Panc1 (cell line): ENCODE results near the gene YES1. TPM values are rescaled to one million over a fixed set of nuclear protein-coding genes. Genes with fewer than 3 reads are reported as not detected.
"Not testable (repeated sequence)": the region's sequence is repeated elsewhere in the genome, so short reads cannot be mapped to it uniquely, and the experiment has no call there.

ENCODE experiments used
- ATAC-seq: fragments of 200-7000 bp; cut with Tn5 transposase; 2 replicates; pipeline ENCODE4 v1.9.1; 2020; ENCODE audit warnings: mild to moderate bottlenecking, moderate library complexity
- BruUV-seq: library from RNA; stranded (reverse); fragments of 400-500 nt; replicated peaks from 2 replicates; lab custom pipeline; 2021; lab: Mats Ljungman, UMichigan
- CTCF ChIA-PET: fragments of 300-600 bp; sonication (Branson Sonifier 250); formaldehyde crosslinking; loops from one replicate; lab custom pipeline; 2022; ENCODE audit warnings: antibody characterized with exemption; lab: Charles Lee
- POLR2A ChIA-PET: fragments of 300-600 bp; sonication (Branson Sonifier 250); formaldehyde crosslinking; loops from one replicate; lab custom pipeline; 2022; ENCODE audit warnings: antibody characterized with exemption; lab: Charles Lee
- DNase-seq: peaks from one replicate; pipeline ENCODE4 v3.0.0-alpha.2; 2010; ENCODE audit warnings: low read depth, low spot score
- H3K27ac ChIP-seq: 2 replicates; pipeline ENCODE4 v1.5.1; 2011; ENCODE audit warnings: mild to moderate bottlenecking, low read length, inconsistent platforms
- H3K27me3 ChIP-seq: fragments of 200-500 bp; sonication (Bioruptor generic); 2 replicates; pipeline ENCODE4 v1.6.0; 2014; ENCODE audit warnings: low read length, inconsistent platforms; ENCODE audit not compliant: control insufficient read depth, insufficient read depth
- H3K36me3 ChIP-seq: fragments of 200-500 bp; sonication (Bioruptor generic); 2 replicates; pipeline ENCODE4 v1.5.1; 2014; ENCODE audit warnings: inconsistent platforms, mild to moderate bottlenecking, low read length, moderate library complexity; ENCODE audit not compliant: control insufficient read depth, insufficient read depth
- H3K4me1 ChIP-seq: 2 replicates; pipeline ENCODE4 v1.5.1; 2011; ENCODE audit warnings: inconsistent platforms, mild to moderate bottlenecking, low read length, moderate library complexity; ENCODE audit not compliant: control insufficient read depth, insufficient read depth
- H3K4me3 ChIP-seq, 2 experiments: 2 replicates each; pipeline ENCODE4 v1.5.1; 2011 to 2012; ENCODE audit warnings: low read depth in 2 of 2, low read length in 2 of 2, mild to moderate bottlenecking in 2 of 2, inconsistent platforms in 1 of 2, moderate library complexity in 1 of 2
- H3K9me3 ChIP-seq: fragments of 200-500 bp; sonication (Bioruptor generic); 2 replicates; pipeline ENCODE4 v1.5.1; 2014; ENCODE audit warnings: low read depth, mild to moderate bottlenecking, inconsistent platforms, low read length, moderate library complexity; ENCODE audit not compliant: control insufficient read depth, insufficient read depth
- POLR2AphosphoS5 ChIP-seq: IDR thresholded peaks from 2 replicates; pipeline ENCODE4 v1.6.1; 2012; ENCODE audit warnings: mild to moderate bottlenecking, low read depth, low read length, moderate library complexity
- SIN3A ChIP-seq: IDR thresholded peaks from 2 replicates; pipeline ENCODE4 v1.6.1; 2012; ENCODE audit warnings: low read depth, mild to moderate bottlenecking, low read length, moderate library complexity, borderline replicate concordance; ENCODE audit not compliant: insufficient read depth
- TCF7L2 ChIP-seq: IDR thresholded peaks from 2 replicates; pipeline ENCODE4 v1.6.1; 2011; ENCODE audit warnings: mild to moderate bottlenecking, low read depth, low read length, inconsistent platforms
- in situ Hi-C: cut with HindIII; loops from 2 replicates; pipeline ENCODE4 v1.10.0; 2016; ENCODE audit warnings: low sequenced_read_pairs, low pct_unique_long_range_greater_than_20kb
- intact Hi-C: fragments of 100-400 bp; cut with micrococcal nuclease; formaldehyde crosslinking; loops from one replicate; pipeline ENCODE4 v1.10.0; 2022; ENCODE audit not compliant: unreplicated experiment
- total RNA-seq: library from RNA; stranded (reverse); gene quantifications from one replicate; pipeline ENCODE4 v1.2.1, GENCODE V29; 2021; ENCODE audit not compliant: unreplicated experiment
- TF ChIP-seq, protein P1 (sequence below): fragments of 450-650 bp; IDR thresholded peaks from 2 replicates; pipeline ENCODE4 v1.5.1; 2017; ENCODE audit warnings: mild to moderate bottlenecking
- TF ChIP-seq, protein P2 (sequence below), 2 experiments: IDR thresholded peaks; 2 replicates each; pipeline ENCODE4 v1.6.1; 2011 to 2012; ENCODE audit warnings: low read depth in 2 of 2, control low read depth in 1 of 2, low read length in 1 of 2, mild to moderate bottlenecking in 1 of 2, moderate library complexity in 1 of 2; ENCODE audit not compliant: insufficient read depth in 1 of 2

YES1 gene
- total RNA-seq, 1 experiment from 2014 or later = 91.6 TPM

DNA sequence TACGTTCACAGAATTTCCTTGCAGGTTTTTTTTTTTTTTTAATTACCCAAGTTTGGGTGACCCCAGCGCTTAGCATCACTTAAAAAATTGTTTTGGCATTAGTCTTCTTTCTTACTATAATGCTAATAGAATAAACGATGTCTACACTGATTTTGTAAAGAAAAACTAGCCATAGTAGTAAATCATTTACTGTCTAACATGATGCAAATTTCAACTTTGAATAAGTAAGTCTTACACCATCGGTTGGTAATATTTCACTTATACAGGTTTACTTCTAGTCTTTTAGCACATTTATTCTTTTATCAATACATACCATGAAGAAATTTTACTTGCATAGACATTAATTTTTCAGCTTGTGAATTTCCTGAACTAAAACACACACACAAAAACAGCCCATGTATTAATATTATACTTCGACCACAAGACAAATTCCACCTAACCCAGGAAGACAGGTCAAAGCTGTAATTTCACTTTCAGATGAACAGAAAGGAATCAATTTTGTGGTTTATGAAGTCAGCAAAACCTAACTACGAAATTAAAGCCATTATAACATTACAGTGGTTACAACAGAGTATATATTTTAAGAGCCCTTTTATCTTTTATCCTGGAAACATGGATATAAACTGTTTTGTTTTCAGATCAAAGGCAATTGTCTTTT is 1.9 kb downstream of the YES1 start:
- Histone ChIP-seq H3K27ac (peak overlapping the region; percentile 95), H3K9me3 (no peaks in the 10 kb centered on the region), H3K4me3 (peak overlapping the region; percentile 92 to 100; a peak in 3 of 4 replicates), H3K4me1 (peaks cover 43% of the 10 kb centered on the region), H3K36me3 (peaks cover 5% of the 10 kb centered on the region; the same call in 1 of the 2 replicates), H3K27me3 (no peaks in the 10 kb centered on the region)
- in situ Hi-C loops (no loop called here), intact Hi-C loops (no loop called here)
- ChIA-PET CTCF (no interaction called here), POLR2A (no interaction called here)
- BruUV-seq = no TSS peak
- DNase-seq (no peak), ATAC-seq (no peak)
- no peak for TF ChIP-seq POLR2AphosphoS5
- TF ChIP-seq SIN3A = no peak
- TF ChIP-seq, protein P1, sequence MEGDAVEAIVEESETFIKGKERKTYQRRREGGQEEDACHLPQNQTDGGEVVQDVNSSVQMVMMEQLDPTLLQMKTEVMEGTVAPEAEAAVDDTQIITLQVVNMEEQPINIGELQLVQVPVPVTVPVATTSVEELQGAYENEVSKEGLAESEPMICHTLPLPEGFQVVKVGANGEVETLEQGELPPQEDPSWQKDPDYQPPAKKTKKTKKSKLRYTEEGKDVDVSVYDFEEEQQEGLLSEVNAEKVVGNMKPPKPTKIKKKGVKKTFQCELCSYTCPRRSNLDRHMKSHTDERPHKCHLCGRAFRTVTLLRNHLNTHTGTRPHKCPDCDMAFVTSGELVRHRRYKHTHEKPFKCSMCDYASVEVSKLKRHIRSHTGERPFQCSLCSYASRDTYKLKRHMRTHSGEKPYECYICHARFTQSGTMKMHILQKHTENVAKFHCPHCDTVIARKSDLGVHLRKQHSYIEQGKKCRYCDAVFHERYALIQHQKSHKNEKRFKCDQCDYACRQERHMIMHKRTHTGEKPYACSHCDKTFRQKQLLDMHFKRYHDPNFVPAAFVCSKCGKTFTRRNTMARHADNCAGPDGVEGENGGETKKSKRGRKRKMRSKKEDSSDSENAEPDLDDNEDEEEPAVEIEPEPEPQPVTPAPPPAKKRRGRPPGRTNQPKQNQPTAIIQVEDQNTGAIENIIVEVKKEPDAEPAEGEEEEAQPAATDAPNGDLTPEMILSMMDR = no peak
- TF ChIP-seq, protein P2, sequence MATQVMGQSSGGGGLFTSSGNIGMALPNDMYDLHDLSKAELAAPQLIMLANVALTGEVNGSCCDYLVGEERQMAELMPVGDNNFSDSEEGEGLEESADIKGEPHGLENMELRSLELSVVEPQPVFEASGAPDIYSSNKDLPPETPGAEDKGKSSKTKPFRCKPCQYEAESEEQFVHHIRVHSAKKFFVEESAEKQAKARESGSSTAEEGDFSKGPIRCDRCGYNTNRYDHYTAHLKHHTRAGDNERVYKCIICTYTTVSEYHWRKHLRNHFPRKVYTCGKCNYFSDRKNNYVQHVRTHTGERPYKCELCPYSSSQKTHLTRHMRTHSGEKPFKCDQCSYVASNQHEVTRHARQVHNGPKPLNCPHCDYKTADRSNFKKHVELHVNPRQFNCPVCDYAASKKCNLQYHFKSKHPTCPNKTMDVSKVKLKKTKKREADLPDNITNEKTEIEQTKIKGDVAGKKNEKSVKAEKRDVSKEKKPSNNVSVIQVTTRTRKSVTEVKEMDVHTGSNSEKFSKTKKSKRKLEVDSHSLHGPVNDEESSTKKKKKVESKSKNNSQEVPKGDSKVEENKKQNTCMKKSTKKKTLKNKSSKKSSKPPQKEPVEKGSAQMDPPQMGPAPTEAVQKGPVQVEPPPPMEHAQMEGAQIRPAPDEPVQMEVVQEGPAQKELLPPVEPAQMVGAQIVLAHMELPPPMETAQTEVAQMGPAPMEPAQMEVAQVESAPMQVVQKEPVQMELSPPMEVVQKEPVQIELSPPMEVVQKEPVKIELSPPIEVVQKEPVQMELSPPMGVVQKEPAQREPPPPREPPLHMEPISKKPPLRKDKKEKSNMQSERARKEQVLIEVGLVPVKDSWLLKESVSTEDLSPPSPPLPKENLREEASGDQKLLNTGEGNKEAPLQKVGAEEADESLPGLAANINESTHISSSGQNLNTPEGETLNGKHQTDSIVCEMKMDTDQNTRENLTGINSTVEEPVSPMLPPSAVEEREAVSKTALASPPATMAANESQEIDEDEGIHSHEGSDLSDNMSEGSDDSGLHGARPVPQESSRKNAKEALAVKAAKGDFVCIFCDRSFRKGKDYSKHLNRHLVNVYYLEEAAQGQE (IDR thresholded peaks at IDR 0.05; ENCODE audit: insufficient read depth in 1 of 2, low read depth in 2 of 2, low read length in 1 of 2) = no peak
- TF ChIP-seq TCF7L2 = no peak

DNA sequence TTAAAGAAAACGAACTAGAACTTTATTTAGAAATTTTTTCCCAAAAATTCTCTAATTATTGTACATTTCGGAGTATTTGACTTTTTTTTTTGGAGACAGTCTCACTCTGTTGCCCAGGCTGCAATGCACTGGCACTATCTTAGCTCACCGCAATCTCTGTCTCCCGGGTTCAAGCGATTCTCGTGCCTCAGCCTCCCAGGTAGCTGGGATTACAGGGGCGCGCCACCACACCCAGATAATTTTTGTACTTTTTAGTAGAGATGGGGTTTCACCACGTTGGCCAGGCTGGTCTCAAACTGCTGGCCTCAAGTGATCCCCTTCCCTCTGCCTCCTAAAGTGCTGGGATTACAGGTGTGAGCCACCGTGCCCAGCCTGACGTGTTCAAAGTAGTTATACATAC is 2.8 kb downstream of the YES1 start:
- intact Hi-C loops, H3K27me3 ChIP-seq, BruUV-seq, DNase-seq, ATAC-seq, H3K9me3 ChIP-seq, POLR2A ChIA-PET, in situ Hi-C loops, CTCF ChIA-PET, H3K4me3 ChIP-seq, H3K27ac ChIP-seq, H3K36me3 ChIP-seq: not testable (repeated sequence)
- peaks cover 45% of the 10 kb centered on the region for H3K4me1 ChIP-seq

DNA sequence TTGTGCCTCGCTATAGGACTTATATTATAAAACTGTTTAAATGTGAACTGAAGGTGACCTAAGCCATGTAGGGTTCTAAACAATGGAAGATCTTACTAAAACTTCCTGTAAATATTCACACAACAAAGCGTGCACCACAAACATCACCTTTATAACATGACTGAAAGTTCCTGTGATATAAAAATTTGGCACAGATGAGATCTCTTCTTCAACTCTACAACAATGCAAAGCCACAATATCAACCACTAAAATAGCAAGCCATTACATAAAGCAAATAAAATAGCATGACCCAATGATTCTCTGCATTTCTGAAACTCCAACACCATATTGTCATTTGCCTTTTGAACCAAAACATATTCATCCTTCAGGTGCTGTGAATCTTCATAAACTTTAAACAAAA is 3.5 kb downstream of the YES1 start:
- H3K36me3 ChIP-seq = peaks cover 5% of the 10 kb centered on the region; the same call in 1 of the 2 replicates
- ChIA-PET POLR2A (no interaction called here), CTCF (no interaction called here)
- no TSS peak for BruUV-seq
- 0 out of 2 replicates have a peak overlapping the region, but pooled peaks have one; percentile 48 for H3K27ac ChIP-seq
- ATAC-seq (no peak), DNase-seq (no peak)
- peaks cover 43% of the 10 kb centered on the region for H3K4me1 ChIP-seq
- intact Hi-C loops (no loop called here), in situ Hi-C loops (no loop called here)
- H3K27me3 ChIP-seq = no peaks in the 10 kb centered on the region
- H3K9me3 ChIP-seq = no peaks in the 10 kb centered on the region
- TF ChIP-seq, protein P2 (IDR thresholded peaks at IDR 0.05; ENCODE audit: insufficient read depth in 1 of 2, low read depth in 2 of 2, low read length in 1 of 2) = no peak
- TF ChIP-seq, protein P1 = no peak
- no peak for TF ChIP-seq POLR2AphosphoS5
- TF ChIP-seq TCF7L2 = no peak
- TF ChIP-seq SIN3A = no peak
- H3K4me3 ChIP-seq = no peak overlapping the region
